Measurements from ENCODE around the gene ATP6V0C.
"Not testable (repeated sequence)": the region's sequence is repeated elsewhere in the genome, so short reads cannot be mapped to it uniquely, and the experiment has no call there.

The ATP6V0C gene

DNA sequence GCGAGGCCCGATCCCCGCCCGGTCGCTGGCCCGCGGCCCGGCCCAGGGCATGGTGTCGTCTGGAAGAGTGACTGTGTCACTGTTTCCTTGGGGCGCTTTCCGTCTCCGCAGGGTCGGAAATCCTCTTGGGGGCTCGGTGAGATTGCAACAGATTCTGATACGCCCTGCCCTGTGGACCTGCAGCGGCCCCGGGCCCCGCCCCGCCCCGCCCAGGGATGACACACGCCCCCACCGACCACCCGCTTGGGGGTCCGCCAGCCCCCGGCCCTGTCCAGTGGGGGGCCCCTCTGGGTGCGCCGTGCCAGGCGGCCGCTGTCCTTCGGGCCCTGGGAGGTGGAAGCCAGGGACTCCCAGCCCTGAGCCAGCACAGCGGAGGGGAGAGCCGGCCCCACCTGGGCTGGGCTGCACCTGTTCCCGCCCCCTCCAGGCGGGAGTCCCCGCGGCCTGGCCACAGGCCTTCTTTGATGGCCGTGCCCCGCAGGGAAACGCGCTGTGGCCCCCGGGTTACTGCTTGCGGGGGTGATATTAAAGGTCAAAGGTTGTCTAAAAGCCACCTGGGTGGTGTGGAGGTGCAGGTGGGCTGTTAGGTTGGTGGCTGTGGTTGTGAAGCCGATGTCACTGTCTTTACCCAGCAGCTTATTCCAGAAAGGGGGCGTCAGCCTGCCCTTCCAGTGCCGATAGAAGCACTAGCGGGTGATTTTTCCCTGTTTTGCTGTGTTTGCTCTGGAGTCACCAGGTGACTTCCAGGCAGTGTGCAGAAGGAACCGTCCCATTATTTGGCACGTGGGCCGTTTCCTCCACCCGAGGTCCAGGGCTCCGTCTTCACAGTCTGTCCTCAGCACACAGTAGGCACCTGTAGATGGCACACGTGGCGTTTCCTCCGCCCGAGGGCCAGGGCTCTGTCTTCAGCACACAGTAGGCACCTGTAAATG, 38.1 kb upstream of the ATP6V0C start:
- FAIRE-seq: no peak

DNA sequence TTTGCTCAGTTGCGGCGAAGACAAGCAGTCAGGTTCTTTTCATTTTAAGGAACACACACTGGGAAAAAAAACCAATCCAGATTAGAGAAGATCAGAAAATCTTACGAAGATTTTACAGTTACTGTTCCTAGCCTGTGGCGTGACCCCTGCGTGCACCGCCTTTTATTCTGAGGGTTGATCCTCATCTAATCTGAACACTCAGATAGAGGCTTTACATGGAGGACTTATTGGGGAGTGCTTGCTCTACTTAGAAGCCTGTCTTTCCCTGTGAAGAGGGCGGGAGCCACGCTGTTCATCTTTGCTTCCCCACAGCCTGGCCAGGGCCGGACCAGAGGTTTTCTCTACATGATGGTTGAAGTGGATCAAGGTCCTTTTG, 37.4 kb upstream of the ATP6V0C start:
- no peak for FAIRE-seq

DNA sequence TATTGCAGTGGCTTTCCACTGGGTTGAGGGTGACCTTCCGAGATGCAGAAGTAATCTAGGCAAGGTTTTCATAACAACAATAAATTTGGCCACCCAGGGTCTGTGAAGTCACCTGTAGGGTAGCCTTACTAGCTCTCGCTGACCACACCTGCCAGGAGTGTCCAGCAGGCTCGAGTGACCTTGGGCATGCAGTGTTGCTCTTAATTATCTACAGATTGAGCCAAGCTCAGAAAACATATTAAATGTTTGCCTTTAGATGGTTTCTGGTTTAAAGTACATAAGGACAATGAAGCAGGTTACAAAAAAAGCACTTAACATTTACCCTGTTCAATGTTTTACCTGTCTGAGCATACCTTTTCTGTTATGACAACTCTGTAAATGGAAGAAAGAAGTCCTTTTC, 37.0 kb upstream of the ATP6V0C start:
- FAIRE-seq: no peak

GRCh38 chr16:2477327-2477726, 36.4 kb upstream of the ATP6V0C start:
- no peak for FAIRE-seq

DNA sequence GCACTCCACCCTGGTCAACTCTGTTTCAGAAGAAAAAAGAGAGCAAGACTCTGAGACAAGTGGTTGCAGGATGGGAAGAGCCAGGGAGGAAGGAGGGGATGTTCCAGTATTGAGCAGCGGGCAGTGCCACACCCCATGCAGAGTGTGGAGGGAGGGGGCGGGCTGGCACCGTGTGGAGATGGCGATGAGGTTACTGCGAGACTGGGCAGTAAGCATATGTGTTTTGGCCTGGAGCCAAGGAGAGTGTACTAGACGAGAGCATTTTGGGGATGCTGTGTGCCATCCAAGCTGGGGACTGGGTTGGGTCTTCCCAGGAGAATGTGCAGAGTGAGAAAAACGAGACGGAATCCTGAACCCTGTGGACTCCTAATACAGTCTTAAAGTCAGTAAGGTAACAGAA, 35.5 kb upstream of the ATP6V0C start:
- no peak for FAIRE-seq

DNA sequence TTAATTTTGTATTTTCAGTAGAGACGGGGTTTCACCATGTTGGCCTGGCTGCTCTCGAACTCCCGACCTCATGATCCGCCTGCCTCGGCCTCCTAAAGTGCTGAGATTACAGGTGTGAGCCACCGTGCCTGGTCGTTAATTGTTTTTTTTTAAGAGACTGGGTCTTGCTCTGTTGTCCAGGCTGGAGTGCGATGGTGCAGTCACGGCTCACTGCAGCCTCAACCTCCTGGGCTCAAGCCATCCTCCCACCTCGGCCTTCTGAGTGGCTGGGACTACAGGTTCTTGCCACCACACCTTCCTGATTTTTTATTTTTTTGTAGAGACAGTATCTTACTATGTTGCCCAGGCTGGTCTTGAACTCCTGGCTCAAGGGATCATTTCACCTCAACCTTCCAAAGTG, 33.8 kb upstream of the ATP6V0C start:
- FAIRE-seq: not testable (repeated sequence)

DNA sequence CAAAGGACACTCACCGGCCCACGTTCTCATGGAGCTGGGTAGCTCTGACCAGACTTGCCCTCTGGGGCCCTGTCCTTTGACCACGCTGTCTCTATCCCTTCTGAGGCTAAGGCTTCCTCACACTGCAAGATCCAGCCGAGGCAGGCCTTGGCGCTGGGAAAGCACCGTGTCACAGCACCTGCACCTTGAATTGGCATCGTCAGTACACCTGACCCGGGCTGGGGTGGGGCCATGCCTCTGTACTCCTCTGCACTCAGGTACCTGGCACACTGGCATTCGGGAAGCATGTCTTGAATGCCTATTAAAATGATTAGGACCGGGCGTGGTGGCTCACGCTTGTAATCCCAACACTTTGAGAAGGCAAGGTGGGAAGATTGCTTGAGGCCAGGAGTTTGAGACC, 32.8 kb upstream of the ATP6V0C start:
- no peak for FAIRE-seq

GRCh38 chr16:2481676-2482075, 32.1 kb upstream of the ATP6V0C start:
- FAIRE-seq: no peak

- FAIRE-seq: no peak
Observed at GRCh38 chr16:2482249-2482648, 31.5 kb upstream of the ATP6V0C start.

DNA sequence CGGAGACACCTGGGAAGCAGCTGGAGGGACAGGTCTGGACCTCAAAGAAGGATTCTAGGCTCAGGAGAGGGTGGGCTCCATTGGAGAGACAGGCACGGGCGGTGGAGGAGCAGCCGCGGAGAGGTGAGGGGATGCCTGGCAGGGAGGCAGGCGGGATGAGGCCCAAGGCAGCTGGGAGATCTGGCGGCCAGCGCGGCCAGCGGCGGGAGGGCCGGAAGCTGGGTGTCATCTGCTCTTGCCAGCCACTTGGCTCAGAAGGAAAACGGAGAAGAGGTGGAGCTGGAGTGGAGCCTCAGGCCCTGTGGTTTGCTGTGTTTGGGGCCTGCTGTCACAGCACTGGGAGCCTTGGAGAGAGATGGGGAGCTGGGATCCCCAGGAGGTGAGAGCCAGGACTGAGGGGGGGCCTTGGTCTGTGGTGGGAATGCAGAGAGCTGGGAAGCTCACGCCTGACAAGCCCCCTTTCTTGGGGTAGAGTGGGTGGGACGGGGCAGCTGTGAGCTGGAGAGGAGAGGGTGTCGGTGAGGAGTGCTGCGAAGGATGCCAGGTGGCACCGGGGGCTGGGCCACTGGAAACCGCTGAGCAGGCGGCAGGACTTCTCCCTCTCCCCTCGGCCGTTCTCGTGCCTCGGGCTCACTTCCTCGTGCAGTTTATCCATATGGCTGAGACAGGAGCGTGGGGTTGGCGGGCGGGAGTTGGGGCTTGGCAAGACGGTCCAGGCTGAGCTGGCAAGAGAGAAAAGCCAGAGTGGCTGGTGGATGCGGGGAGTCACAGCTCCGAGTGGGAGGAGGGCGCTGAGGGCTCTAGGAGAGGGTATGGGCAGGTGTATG, 30.8 kb upstream of the ATP6V0C start:
- no peak for FAIRE-seq

GRCh38 chr16:2483939-2484897, 29.5 kb upstream of the ATP6V0C start:
- FAIRE-seq: no peak

- FAIRE-seq: no peak
Observed at GRCh38 chr16:2484898-2485508, 28.7 kb upstream of the ATP6V0C start.

- no peak for FAIRE-seq
Observed at GRCh38 chr16:2485811-2486507, 27.8 kb upstream of the ATP6V0C start.

GRCh38 chr16:2486645-2487516, 26.9 kb upstream of the ATP6V0C start:
- FAIRE-seq: no peak

DNA sequence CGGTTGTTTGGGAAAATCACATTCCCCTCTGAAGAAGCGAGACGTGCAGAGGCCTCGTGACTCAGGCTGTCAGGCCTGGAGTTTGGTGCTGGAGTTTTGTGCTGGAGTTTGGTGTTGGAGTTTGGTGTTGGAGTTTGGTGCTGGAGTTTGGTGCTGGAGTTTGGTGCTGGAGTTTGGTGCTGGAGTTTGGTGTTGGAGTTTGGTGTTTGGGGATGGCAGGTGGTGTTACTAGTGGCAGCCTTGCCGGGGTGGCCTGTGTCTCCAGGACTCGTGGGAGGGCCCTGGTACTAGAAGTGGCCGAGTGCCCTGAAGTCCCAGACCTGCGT, 26.3 kb upstream of the ATP6V0C start:
- no peak for FAIRE-seq

GRCh38 chr16:2487903-2488531, 25.7 kb upstream of the ATP6V0C start:
- FAIRE-seq: no peak

- no peak for FAIRE-seq
Observed at GRCh38 chr16:2489581-2489980, 24.2 kb upstream of the ATP6V0C start.

GRCh38 chr16:2490190-2491105, 23.3 kb upstream of the ATP6V0C start:
- FAIRE-seq: no peak

- no peak for FAIRE-seq
Observed at GRCh38 chr16:2492292-2492691, 21.5 kb upstream of the ATP6V0C start.

Data from colon (tissue), 2 donors.